HG03432 (cell line): ENCODE data around the gene FEM1C.

ENCODE experiments used
- ATAC-seq: cut with Tn5 transposase; IDR thresholded peaks from one replicate; pipeline ENCODE4 v1.9.1; 2021; ENCODE audit warnings: mild to moderate bottlenecking, moderate library complexity; ENCODE audit not compliant: unreplicated experiment

The FEM1C gene

DNA sequence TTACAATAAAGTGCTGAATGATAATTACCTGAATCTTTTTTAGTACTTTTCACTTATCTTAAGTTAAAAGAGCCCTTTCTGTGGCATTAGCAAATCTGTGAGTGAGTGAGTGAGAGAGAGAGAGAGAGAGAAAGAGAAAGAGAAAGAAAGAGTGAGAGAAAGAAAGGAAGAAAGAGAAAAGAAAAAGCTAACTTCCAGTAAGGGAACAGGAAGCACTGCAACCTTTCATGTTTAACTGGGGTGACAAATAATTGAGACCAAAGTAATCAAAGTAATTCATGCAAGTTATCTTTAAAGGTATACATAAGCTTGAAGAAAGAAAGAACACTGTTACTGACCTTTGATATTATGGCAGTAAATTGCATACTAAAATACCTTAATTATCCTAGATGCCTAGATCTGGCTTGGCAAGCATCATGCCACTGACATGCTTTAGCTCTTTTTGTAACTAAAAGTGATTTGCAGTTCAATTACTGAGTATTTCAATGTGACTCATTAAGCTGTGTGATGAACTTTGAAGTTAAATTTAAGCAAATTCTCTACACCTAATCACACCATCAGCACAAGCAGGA is 21.7 kb downstream of the FEM1C start:
- no peak for ATAC-seq

DNA sequence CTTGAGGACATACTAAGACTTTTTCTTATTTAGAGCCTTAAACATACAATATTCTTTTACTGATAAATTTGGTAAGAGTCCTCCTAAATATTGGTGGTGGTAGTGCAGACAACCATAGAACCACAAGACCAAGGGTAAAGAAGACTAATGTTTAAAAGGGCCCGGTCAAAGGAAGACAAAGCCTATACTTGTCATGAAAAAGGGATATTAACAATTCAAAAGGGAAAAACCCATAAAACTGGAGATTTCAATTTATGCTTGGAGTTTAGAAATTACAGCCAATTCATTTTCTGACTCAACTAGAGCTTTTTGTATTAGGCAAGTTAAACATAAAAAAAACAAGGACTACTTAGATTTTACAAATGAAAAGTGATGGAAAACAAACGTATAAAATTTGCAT is 24.4 kb downstream of the FEM1C start:
- no peak for ATAC-seq

DNA sequence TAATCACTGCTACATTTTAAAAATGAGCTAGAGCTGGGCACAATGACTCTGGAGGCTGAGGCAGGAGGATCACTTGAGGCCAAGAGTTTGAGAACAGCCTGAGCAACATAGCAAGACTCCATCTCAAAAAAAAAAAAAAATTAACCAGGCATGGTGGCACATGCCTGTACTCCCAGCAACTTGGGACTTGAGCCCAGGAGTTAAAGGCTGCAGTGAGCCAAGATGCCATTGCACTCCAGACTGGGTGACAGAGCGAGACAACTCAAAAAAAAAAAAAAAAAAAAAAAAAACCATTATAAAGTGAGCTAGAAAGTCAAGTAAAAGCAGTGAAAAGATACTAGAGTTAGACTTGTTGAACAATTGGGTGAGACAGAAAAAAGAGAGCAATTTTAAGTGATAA is 28.2 kb downstream of the FEM1C start:
- ATAC-seq: no peak

DNA sequence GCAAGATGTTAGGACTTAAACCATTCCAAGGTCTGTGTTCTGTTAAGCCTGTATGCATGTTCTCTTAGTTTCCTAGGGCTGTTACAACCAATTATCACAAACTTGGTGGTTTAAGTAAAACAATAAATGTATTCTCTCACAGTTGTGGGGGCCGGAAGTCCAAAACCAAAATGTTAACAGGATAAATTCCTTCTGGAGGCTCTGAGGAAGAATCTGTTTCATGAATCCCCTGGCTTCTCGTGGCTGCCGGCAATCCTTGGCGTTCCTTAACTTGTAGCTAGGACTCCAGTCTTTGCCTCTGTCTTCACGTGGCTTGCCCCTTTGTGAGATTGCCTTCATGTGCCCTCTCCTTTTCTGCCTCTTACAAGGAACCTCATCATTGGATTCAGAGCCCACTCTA is 30.4 kb downstream of the FEM1C start:
- no peak for ATAC-seq

DNA sequence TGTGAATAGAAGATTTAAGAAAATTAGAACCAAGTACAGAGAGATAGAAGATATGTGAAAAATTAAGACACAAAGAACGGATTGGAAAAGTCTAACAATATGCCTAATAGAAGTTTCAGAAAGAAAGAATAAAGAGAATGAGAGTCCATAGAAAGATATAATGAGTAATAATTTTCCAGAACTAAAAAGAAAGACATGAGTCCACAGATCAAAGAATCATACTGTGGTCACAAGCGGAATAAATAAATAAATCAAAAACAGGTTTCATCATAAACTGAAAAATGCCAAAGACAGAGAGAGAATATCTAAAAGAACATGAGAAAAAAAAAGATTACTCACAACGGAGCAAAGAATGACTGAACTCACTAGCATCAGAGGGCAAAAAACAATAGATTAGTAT is 32.9 kb downstream of the FEM1C start:
- no peak for ATAC-seq

DNA sequence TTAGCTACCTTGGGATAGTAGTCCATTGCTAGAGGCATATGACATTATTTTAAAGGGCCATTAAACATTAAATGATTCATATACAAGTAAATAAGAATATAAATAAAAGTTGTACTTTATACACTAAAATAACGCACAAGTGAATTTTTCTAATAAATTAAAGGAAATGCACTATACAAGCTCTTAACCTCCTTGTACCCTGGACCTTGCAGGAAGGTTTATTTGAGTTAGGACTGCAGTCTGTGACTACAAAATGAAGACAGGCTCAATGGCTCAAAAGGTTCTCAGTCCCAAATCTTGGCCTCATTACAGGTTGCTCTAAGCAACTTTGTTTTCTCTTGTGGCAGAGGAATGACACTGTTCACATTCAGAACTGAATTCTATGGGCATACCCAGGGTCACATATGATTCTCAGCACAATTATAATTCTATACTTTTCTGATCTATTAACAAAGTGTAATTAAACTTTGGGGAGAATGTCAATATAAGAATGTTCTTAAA is 34.4 kb downstream of the FEM1C start:
- ATAC-seq: no peak

DNA sequence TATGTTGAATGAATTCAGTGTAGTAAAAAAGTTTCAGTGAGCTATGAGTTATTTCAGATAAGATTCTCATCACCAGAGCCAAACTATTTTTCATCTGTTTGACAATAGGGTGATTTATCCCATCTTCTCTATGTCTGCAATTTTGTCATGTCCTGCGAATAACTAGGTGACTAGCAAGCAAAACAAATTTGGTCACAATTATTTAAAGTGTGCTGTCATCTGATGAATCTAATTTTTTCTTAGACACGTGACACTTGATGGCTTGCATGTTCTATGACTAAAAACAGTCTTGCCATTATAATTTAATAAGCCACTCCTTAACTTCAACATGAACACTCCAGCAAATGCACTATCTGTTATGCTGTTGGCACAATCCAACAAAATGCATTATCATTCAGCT is 35.0 kb downstream of the FEM1C start:
- ATAC-seq: no peak

DNA sequence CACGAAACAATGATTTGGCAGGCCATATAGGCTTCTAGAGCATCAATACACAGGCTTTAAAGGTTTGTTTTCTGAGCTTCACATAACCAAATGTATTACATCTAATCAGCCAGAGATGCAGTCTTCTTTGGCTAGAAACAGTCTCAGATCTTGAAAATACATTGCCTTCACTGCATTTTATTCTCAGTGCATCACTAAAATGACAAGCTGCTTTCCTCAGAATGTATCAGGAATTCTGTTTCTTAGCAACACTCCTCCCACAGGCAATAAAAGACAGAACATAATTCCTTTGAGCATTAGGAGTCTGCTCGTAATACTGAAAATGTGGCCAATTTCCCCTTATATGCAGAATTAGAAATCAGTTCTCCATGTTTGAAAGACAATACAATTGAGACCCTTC is 36.9 kb downstream of the FEM1C start:
- ATAC-seq: no peak

DNA sequence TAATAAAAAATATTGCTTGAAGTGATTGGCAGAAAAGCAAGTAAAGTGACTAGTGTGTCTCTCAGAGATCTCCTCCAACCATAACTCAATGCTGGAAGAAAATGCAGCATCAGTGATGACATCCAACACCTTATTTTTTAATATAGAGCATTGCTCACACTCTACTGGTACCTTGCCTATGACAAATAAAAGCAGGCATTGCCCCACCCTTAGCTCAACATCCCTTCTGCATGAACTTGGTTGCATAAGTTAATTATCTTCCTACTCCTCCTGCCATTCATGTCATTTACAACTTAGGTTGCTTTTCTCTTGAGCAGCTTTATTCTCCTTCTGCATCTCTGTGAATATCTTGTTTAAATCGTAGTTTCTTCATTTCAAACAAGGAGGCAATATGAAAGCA is 41.2 kb downstream of the FEM1C start:
- no peak for ATAC-seq

DNA sequence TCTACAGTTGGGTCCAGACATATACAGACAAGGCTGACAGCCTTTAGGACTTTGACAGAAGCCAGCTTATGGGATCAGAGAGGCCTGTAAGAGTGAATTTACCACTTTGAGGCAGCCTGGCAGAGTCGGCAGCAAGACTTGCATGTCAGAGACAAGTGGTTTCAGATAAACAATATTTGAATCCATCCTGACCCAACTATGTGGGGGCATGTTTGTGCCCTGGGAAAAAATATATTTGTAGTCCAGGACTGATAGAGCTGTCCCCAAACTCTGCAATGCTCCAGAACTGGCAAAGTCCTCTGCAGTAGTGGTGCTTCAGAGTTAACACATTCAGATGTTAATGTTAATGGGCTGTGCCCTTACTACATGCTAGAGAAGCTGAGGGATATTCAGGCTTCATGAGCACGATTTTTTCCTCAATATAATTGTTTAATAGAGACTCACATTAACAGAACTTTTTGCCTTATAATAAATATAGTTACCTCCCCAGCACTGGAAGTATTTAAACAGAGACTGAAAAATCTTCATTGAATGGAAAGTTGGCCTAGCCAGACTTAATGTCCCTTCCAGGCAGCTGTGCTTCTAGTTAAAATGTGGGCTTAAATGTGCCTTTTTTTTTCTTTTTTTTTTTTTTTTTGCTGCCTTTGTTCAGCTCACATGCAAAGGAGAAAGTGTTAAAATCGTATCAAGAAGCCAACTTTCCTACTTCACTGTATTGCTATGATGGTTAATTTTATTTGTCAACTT is 42.9 kb downstream of the FEM1C start:
- no peak for ATAC-seq

DNA sequence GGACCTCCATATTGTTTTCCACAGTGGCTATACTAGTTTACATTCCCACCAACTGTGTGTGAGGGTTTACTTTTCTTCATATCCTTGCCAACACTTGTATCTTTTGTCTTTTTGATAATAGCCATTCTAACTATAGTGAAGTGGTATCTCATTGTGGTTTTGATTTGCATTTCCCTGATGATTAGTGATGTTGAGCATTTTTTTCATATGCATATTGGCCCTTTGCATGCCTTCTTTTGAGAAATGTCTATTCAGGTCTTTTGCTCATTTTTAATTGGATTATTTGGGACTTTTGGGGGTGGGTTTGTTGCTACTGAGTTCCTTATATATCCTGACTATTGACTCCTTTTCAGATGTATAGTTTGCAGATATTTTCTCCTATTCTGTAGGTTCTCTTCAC is 44.4 kb downstream of the FEM1C start:
- no peak for ATAC-seq

DNA sequence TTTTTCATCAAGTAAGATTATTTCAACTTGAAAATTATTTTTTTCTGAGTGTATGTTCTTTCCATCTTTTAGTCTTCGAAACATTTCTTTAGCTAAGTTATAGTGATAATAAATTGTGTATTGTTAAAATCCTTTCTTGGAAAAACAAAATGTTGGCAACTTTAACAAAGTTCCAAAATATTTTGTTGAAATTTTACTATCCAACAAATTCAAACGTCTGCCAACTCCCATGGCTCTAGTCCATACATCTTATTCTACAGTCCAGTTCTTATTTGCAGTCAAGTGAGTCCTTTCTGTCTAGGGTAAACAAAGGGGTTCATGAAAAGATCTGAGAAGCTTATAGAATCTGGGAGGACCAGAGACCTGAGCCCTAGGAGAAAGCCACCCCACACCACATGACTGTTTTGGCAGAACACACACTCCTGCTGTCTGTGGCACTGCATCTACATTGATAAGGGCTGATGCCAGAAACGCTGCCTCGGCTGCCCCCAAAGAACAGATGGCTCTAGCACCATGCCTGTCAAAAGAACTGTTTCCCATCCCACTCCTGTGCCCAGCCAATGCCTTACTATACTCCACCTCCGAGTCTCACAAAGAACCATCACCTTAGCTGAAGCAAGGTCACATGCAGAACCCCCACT is 47.5 kb downstream of the FEM1C start:
- ATAC-seq: no peak

DNA sequence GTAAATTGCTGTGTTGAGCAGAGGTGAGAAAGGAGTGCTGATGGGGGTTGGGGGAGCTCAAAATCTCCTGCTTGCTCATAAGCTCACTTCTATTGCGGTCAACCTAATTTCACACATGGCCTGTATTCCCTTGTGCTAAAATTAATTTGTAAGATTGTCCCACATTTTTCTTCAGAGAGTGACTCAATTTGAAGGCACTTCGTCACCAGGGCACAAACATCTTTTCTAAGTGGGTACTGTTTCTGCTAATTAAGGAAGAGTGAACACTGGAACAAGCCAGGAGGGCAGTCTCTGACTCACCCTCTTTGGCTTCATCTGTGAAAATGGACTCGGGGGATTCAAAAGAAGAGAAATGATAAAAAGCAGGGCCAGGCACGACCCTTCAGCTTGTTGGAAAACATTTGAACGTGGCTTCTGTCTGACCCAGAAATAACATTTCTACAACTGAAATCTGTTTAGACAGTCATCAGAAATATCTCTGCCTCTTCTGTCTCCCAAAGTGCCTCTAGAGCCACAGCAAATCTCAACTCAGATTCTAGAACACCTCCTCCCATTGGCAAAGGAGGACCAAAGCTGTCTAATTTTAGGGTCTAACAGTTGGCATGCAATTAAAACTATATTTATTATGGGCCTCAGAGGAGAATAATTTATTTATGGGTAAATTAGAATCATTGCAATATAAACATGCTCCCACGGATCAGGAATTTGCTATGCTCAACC is 49.8 kb downstream of the FEM1C start:
- ATAC-seq: peak; percentile 82

DNA sequence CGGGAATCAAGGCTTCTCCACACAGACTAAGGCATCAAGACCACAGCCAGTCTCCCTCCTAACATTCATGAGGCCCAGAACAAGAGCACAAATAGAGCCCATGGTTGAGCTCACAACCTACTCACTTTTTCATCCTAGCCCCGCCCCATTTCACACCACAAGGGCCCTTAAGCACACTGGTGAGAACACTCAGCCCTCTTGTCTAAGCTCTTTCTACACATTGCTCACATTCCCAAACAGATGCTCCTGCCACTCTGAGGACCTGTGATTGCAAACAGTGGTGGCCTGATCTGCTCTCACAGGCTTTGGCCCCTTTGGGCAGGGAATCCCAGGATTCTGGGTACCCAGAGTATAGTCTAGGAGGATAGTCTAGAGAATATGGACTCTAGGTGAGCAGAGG is 54.0 kb downstream of the FEM1C start:
- no peak for ATAC-seq

DNA sequence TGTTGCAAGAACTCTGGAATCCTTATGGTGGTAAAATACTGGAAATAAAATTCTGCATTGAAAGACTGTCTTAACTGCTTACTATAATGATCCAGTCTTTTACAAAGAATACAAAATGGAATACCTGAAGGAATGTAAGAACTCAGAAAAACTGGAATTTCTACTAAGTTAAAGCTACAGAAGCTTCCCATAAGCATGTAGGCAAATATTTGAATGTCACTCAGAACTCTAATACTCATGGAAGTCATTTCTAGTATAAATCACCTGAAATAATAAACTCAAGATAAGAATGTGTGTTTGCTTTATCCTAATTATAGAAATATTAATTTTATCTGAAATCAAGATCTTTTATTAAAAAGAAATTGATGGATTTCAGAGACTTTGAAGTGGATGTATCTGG is 54.8 kb downstream of the FEM1C start:
- ATAC-seq: no peak

DNA sequence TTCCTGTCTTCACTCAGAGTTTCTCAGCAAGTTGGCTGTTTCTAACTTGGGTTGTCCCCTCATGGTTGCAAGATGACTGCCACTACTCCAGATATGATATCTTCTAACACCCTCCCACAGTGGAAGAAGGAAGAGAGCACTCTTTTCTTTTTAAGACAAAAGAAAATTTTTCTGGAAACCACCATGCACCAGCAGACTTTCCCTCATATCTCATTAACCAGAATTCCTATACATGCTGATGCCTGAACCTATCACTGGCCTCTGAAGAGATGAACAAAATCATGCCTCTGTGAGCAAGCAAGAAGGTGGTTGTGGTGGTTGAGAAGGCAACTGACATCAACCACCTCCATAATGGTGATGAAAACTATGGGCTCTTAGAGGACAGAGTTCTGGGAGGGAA is 56.8 kb downstream of the FEM1C start:
- peak; percentile 66 for ATAC-seq

DNA sequence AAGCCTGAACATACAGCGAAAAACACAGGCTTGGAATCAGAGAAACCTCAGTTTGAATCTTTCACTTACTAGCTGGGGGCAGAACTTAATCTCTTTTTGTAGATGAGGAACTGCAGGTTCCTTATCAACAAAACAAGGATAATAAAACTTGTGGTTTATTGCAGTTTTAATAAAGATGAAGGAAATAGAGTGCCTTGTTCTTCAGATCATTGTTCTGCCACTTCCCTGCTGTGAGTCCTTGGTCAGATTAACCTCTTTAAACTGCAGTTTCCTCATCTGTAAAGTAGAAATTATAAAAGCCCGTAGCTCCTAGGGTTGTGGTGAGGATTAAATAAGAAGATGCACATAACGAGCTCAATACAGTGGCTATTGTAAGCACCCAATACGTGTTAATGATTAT is 57.4 kb downstream of the FEM1C start:
- no peak for ATAC-seq

DNA sequence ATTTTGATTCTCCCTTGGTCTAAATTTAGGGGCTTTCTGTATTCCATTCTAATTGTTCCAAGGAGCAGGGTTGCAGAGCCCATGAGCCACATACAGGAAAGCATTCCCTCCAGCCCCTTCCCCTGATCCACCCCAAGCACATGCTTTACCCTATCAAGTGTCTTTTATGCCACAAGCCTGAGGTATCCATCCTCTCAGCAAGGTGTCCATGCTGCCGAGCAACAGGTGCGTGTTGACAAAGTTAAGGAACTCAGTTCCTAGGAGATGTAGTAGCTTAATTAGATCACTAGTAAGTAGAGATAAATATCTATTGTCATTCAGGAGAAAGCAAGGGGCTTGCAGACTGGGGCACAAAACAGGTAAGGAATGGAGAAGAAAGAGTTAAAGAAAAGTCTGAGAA is 57.8 kb downstream of the FEM1C start:
- ATAC-seq: no peak

DNA sequence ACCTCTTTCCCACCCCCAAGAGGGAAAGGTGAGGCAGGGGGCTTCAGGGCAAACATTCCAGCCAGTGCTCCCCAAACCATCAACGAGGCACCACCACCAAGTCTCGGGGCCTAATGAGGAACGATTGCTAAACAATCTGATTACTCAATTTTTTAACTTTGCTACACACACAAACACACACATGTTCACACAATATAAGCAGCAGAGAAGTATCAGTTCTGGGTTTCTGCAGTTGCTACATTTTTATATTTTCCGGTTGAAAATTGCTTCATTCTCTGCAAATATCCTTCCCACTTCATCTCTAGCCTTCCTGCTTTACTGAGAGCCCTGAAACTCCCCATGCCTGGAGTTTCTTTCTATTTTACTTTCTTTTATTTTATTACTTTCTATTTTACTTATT is 60.2 kb downstream of the FEM1C start:
- no peak for ATAC-seq

DNA sequence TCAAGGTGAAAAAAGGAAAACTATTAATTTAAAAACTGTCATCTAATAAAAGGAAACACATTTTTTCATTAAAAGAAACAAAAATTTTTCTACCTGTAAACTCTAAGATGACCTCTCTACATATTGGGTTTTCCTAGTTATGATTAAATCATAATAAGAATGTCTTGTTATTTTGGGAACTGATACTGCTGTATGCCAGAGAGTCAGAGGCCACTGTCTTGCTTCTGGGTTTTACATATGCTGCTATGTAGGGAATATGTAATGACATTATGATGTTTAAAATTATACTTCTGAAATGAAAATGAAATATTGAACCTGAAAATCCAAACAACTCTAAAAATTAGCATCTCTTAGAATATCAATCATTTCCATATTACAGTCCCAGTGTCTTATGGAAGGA is 63.7 kb downstream of the FEM1C start:
- ATAC-seq: no peak

DNA sequence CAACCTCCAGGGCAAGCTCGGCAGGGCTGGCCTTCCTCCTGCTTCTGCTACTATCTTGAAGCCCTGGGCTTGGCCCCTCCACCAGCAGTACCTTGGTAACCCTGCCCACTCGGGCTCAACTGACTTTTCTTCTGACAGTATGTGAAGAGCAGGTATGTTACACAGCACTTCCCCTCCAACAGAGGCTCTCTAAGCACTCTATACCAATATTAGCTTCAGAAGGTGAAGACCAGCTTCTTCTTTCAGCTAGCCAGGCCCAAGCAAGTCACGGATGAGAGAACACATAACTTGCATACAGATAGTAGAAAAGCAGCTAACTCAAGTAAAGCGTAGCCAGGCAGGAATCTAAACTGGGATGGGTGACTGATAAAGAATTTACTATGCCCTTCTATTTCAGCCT is 64.3 kb downstream of the FEM1C start:
- ATAC-seq: no peak
